Mononuclear cell (primary cell): ENCODE results near the gene ARHGEF7. TPM values are rescaled to one million over a fixed set of nuclear protein-coding genes. Genes with fewer than 3 reads are reported as not detected.

Experiments
- H3K27me3 ChIP-seq: 2 replicates; pipeline ENCODE4 v1.6.0; 2011; ENCODE audit warnings: low read length, control low read depth; ENCODE audit not compliant: insufficient read depth
- H3K4me1 ChIP-seq: 2 replicates; pipeline ENCODE4 v1.5.1; 2011; ENCODE audit warnings: mild to moderate bottlenecking, low read length, control low read depth; ENCODE audit not compliant: insufficient read depth
- H3K4me3 ChIP-seq: 2 replicates; pipeline ENCODE4 v1.5.1; 2011; ENCODE audit warnings: mild to moderate bottlenecking, low read length, moderate library complexity
- H3K9me3 ChIP-seq: 2 replicates; pipeline ENCODE4 v1.5.1; 2011; ENCODE audit warnings: low read depth, mild to moderate bottlenecking, control low read depth, low read length
- total RNA-seq: library from RNA; depleted of rRNA; stranded (reverse); fragments of >200 nt; gene quantifications from one replicate; pipeline ENCODE4 v1.2.3, GENCODE V29; 2012

The ARHGEF7 gene
- total RNA-seq, 1 donor, result 79.5 TPM

- Histone ChIP-seq H3K4me1 (peaks cover 45% of the 10 kb centered on the region), H3K27me3 (no peaks in the 10 kb centered on the region), H3K9me3 (no peaks in the 10 kb centered on the region), H3K4me3 (no peak overlapping the region)
These were observed 89.5 kb downstream of the ARHGEF7 start for GRCh38 chr13:111204438-111205177.

DNA sequence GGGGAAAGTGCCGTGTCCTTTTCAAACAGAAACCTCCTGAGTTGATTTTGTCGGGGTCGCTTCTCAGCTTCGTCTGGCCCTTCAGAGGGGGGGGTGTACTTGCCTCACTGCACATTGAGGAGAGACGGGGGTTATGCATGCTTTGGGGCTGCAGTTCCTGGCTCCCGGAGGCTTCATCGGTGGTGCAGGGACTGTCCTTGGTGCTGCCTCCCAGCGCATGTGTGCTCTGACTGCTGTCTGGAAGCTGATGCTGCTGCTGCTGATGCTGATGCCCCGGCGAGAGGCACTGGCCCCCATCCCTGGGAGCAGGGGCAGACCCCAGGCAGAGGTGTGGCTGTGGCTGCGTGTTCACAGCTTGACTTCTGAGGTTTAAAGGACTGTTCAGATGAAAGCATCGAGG is 91.0 kb downstream of the ARHGEF7 start:
- H3K4me3 ChIP-seq, result no peak overlapping the region
- no peaks in the 10 kb centered on the region for H3K9me3 ChIP-seq
- H3K4me1 ChIP-seq, result peaks cover 30% of the 10 kb centered on the region
- H3K27me3 ChIP-seq, result no peaks in the 10 kb centered on the region

GRCh38 chr13:111209613-111210012 is 94.5 kb downstream of the ARHGEF7 start:
- Histone ChIP-seq H3K9me3 (no peaks in the 10 kb centered on the region), H3K27me3 (no peaks in the 10 kb centered on the region), H3K4me1 (peaks cover 9% of the 10 kb centered on the region), H3K4me3 (no peak overlapping the region)

DNA sequence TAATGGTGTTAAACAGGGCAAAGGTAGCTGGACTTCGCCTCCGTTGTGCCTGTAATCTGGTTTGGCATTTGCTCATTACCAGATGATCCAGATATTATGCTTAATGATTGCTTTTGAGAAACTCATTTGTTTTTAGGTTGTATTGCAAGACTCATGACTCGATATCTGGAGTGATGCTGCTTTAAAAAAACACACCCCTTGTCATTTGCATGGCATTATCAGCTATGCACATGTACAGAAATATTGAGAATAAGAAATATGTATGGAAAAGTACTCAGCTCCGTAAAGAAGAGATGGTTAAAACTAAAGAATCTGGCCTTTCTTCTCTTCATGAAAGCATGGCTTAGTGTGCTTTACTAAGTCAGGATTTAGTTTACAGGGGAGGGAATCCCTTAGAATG is 95.0 kb downstream of the ARHGEF7 start:
- H3K9me3 ChIP-seq, result no peaks in the 10 kb centered on the region
- no peak overlapping the region for H3K4me3 ChIP-seq
- H3K4me1 ChIP-seq, result peaks cover 9% of the 10 kb centered on the region
- H3K27me3 ChIP-seq, result no peaks in the 10 kb centered on the region

DNA sequence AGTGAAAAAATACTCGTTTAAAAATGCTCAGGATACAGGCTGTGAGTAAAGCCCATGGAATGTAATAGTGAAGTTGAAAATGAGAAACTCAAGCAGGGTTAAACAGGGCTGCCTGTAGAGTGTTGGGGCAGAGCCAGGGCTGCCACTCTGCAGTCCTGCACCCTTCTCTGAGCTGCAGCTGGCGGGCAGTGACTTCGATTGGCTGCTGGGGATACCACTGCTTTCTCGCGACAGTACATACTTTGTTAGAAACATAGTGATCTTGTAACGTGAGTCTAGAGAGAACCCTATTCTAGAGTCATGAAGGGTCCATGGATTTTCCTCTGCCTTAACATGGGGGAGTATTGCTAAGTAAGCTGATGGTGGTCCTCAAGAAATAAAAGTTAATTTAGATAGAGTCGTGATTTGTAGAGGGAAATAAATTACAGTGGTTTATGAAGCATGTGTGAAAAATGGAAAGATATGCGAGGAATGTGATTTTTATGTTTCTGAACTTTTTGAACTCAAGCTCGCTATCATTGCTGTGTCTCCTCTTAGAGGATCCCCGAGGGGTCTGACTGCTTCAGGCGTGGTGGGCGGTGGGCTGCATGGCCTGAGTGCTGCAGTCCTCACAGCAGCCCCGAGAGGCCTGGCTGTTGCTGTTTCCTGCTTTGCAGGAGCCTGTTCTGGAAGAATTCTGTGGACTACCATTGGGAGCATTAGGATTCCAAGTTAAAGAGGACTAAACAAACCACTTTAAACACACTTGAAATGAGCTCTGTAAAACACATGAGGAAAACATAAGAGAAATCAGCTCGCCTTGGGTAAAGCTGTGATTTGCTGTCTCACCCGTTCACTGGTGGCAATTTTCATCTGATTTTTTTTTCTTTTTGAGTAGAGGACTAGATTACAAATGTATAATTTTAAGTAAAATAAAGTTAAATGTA is 95.7 kb downstream of the ARHGEF7 start:
- H3K4me3 ChIP-seq, result no peak overlapping the region
- H3K4me1 ChIP-seq, result peaks cover 13% of the 10 kb centered on the region
- H3K9me3 ChIP-seq, result no peaks in the 10 kb centered on the region
- H3K27me3 ChIP-seq, result no peaks in the 10 kb centered on the region

GRCh38 chr13:111211789-111212516 is 96.8 kb downstream of the ARHGEF7 start:
- Histone ChIP-seq H3K4me3 (no peak overlapping the region), H3K4me1 (peaks cover 13% of the 10 kb centered on the region), H3K27me3 (no peaks in the 10 kb centered on the region), H3K9me3 (no peaks in the 10 kb centered on the region)

DNA sequence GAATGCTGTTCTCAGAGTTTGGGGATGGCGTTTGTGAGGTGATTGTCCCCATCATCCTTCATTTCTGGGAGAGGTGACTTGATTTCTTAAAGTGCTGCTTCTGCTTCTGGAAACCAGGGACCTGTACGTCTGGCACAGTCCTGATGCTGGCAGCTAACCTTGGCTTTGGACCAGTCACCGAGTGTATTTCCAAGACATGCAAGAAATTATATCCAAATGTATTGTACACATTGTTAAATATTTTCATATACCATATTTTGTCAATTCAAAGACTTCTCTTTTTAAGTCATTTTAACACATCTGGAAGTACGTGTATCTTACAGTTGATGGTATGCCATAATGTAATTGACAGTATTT is 97.4 kb downstream of the ARHGEF7 start:
- Histone ChIP-seq H3K27me3 (no peaks in the 10 kb centered on the region), H3K4me3 (no peak overlapping the region), H3K4me1 (peaks cover 13% of the 10 kb centered on the region), H3K9me3 (no peaks in the 10 kb centered on the region)

DNA sequence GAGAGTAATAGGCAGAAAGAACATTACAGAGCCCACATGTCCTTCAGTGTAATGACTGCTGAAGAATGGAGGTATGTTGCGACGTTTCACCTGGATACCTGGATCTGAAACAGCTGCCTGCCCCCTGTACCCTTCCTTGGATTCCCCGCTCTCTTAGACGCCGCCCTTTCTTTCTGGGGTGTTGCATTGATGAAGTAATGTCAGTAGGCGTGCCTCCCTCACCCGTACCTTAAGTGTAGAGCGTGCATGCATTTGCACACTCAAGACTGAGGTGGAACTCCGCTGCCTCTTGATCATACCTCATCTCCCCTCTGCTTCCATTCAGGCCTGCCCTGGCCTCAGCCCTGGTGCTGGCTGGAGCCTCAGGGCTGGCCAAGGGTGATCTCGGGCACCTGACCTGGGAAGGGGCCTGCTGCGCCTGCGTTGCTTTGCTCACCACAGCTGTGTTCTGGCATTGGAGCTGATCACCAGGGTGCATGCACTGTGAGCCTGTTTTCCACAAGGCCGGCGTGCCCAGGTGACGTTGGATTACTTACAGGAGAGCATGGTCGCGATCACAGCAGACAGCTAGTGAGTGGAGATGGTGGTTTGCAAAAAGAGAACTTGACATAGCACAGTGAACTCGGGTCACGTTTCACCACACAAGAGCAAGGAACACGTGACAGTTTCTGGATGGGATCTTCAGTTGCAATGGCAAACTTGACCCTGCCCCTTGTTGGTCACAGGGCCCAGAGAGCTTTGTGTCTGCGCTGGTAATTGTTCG is 99.0 kb downstream of the ARHGEF7 start:
- Histone ChIP-seq H3K9me3 (no peaks in the 10 kb centered on the region), H3K4me3 (no peak overlapping the region), H3K27me3 (no peaks in the 10 kb centered on the region), H3K4me1 (peaks cover 13% of the 10 kb centered on the region)

- no peaks in the 10 kb centered on the region for H3K9me3 ChIP-seq
- peaks cover 13% of the 10 kb centered on the region for H3K4me1 ChIP-seq
- no peak overlapping the region for H3K4me3 ChIP-seq
- H3K27me3 ChIP-seq, result no peaks in the 10 kb centered on the region
These were observed 100.3 kb downstream of the ARHGEF7 start for GRCh38 chr13:111215081-111216047.

DNA sequence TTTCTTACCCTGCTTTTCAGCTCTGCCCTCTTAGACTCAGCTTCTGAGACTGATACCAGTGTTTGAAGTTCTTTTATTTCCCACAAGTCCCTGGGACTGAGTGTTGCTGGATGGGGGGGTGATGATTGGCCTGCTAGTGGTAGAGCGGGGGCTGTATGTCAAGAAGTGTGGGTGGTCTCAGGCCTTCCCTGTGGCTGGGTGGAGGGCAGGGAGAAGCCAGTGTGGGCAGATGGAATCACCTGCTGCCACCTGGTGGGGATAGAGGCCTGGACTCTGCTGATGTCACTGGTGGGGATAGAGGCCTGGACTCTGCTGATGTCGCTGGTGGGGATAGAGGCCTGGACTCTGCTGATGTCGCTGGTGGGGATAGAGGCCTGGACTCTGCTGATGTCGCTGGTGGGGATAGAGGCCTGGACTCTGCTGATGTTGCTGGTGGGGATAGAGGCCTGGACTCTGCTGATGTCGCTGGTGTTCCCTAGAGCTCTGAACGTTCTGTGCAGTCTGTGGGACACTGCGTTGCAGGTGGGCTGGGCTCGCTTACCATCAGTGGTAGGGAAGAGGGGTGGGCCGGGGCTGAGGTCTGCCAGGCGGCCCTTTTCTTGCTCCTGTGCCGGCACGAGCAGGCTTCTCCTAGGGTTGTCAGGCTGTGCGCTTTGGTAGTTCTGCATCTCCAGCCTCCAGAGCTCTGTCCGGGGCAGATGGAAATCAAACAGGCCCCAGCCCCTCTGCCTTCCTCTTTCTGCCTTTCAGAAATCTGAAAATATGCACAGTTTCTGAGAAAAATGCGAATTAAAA is 101.3 kb downstream of the ARHGEF7 start:
- H3K9me3 ChIP-seq, result no peaks in the 10 kb centered on the region
- no peaks in the 10 kb centered on the region for H3K27me3 ChIP-seq
- H3K4me3 ChIP-seq, result no peak overlapping the region
- peaks cover 13% of the 10 kb centered on the region for H3K4me1 ChIP-seq

GRCh38 chr13:111217641-111218040 is 102.5 kb downstream of the ARHGEF7 start:
- Histone ChIP-seq H3K4me1 (peaks cover 13% of the 10 kb centered on the region), H3K27me3 (no peaks in the 10 kb centered on the region), H3K9me3 (no peaks in the 10 kb centered on the region), H3K4me3 (no peak overlapping the region)

DNA sequence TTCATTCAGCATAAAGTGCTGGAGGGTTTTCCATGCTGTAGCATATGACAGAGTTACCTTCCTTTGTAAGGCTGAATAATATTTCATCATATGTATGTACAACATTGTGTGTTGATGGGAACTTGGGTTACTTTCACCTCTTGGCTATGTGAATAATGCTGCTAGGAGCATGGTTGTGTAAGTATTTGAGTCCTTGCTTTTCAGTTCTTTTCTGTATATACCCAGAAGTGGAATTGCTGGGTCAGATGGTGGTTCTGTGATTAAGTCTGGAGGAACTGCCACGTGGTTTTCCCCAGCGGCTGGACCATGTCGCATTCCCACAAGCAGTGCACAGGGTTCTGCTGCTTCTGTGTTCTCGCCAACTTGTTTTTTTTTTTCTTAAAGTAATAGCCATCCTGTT is 104.2 kb downstream of the ARHGEF7 start:
- H3K9me3 ChIP-seq, result no peaks in the 10 kb centered on the region
- no peak overlapping the region for H3K4me3 ChIP-seq
- no peaks in the 10 kb centered on the region for H3K27me3 ChIP-seq
- peaks cover 8% of the 10 kb centered on the region for H3K4me1 ChIP-seq

- Histone ChIP-seq H3K27me3 (no peaks in the 10 kb centered on the region), H3K4me1 (peaks cover 4% of the 10 kb centered on the region), H3K9me3 (no peaks in the 10 kb centered on the region), H3K4me3 (no peak overlapping the region)
These were observed 104.8 kb downstream of the ARHGEF7 start for GRCh38 chr13:111219950-111220349.
